ENCODE measurements around the gene ALDH1L1.

- TF ChIP-seq USF2 (CRISPR knock-in tag; IDR thresholded peaks at IDR 0.05) = no peak
- no peak for TF ChIP-seq CTCF (IDR thresholded peaks at IDR 0.05)
These were observed 56.1 kb downstream of the ALDH1L1 start for GRCh38 chr3:126124148-126124868.
